Astrocyte (in vitro differentiated cells and primary cell): Measurements from ENCODE around the gene MTARC1. TPM values are rescaled to one million over a fixed set of nuclear protein-coding genes. Genes with fewer than 3 reads are reported as not detected.

ENCODE experiments used
- DNase-seq: peaks from one replicate; pipeline ENCODE4 v3.0.0-alpha.2; 2010; ENCODE audit warnings: low read depth
- FAIRE-seq: peaks from 2 replicates; lab custom pipeline; 2011; peaks lifted over from hg19 to GRCh38; lab: Jason Lieb, UNC
- H2AFZ ChIP-seq: 2 replicates; pipeline ENCODE4 v1.6.0; 2012; ENCODE audit warnings: low read depth, low read length, inconsistent platforms
- H3K27ac ChIP-seq: 2 replicates; pipeline ENCODE4 v1.5.1; 2011; ENCODE audit warnings: low read depth, low read length, inconsistent platforms
- H3K27me3 ChIP-seq: 2 replicates; pipeline ENCODE4 v1.6.0; 2011; ENCODE audit warnings: low read length, inconsistent platforms; ENCODE audit not compliant: insufficient read depth
- H3K36me3 ChIP-seq: 2 replicates; pipeline ENCODE4 v1.5.1; 2011; ENCODE audit warnings: low read length, inconsistent platforms; ENCODE audit not compliant: insufficient read depth
- H3K4me1 ChIP-seq: 2 replicates; pipeline ENCODE4 v1.5.1; 2011; ENCODE audit warnings: low read length, inconsistent platforms; ENCODE audit not compliant: insufficient read depth
- H3K4me2 ChIP-seq: 2 replicates; pipeline ENCODE4 v1.6.0; 2012; ENCODE audit warnings: low read length, inconsistent platforms
- H3K4me3 ChIP-seq: 2 replicates; pipeline ENCODE4 v1.5.1; 2011; ENCODE audit warnings: low read depth, mild to moderate bottlenecking, low read length, inconsistent platforms; ENCODE audit not compliant: insufficient read depth
- H3K79me2 ChIP-seq: 2 replicates; pipeline ENCODE4 v1.6.0; 2012; ENCODE audit warnings: mild to moderate bottlenecking, low read length, inconsistent platforms; ENCODE audit not compliant: insufficient read depth
- H3K9ac ChIP-seq: 2 replicates; pipeline ENCODE4 v1.6.0; 2012; ENCODE audit warnings: mild to moderate bottlenecking, low read length, inconsistent platforms
- H3K9me3 ChIP-seq: 2 replicates; pipeline ENCODE4 v1.5.1; 2012; ENCODE audit warnings: low read depth, mild to moderate bottlenecking, low read length, inconsistent platforms; ENCODE audit not compliant: insufficient read depth
- H4K20me1 ChIP-seq: 2 replicates; pipeline ENCODE4 v1.6.0; 2012; ENCODE audit warnings: low read length, inconsistent platforms; ENCODE audit not compliant: insufficient read depth
- H3K27ac Mint-ChIP-seq: one replicate; pipeline ENCODE4 v1.8.0; 2021; ENCODE audit warnings: mild to moderate bottlenecking, mixed read lengths; ENCODE audit not compliant: unreplicated experiment
- H3K27me3 Mint-ChIP-seq: one replicate; pipeline ENCODE4 v1.8.0; 2021; ENCODE audit warnings: low read depth, mixed read lengths; ENCODE audit not compliant: unreplicated experiment
- H3K36me3 Mint-ChIP-seq: one replicate; pipeline ENCODE4 v1.8.0; 2021; ENCODE audit warnings: low read depth, mixed read lengths; ENCODE audit not compliant: unreplicated experiment
- H3K4me1 Mint-ChIP-seq: one replicate; pipeline ENCODE4 v1.8.0; 2021; ENCODE audit warnings: low read depth, mixed read lengths; ENCODE audit not compliant: unreplicated experiment
- H3K4me3 Mint-ChIP-seq: one replicate; pipeline ENCODE4 v1.8.0; 2021; ENCODE audit warnings: mild to moderate bottlenecking, moderate library complexity, mixed read lengths; ENCODE audit not compliant: unreplicated experiment
- H3K9me3 Mint-ChIP-seq: one replicate; pipeline ENCODE4 v1.8.0; 2021; ENCODE audit warnings: mild to moderate bottlenecking, mixed read lengths; ENCODE audit not compliant: unreplicated experiment
- CTCF ChIP-seq: IDR thresholded peaks from 2 replicates; pipeline ENCODE4 v1.5.1; 2011; ENCODE audit warnings: low read depth, mild to moderate bottlenecking, inconsistent platforms, low read length, moderate library complexity; ENCODE audit not compliant: insufficient read depth
- EZH2 ChIP-seq: IDR thresholded peaks from 2 replicates; pipeline ENCODE4 v1.6.1; 2012; ENCODE audit warnings: mild to moderate bottlenecking, low read length, inconsistent platforms; ENCODE audit not compliant: insufficient read depth
- total RNA-seq: library from RNA; stranded (reverse); gene quantifications from 2 replicates; pipeline ENCODE4 v1.2.1, GENCODE V29; 2021

Gene MTARC1
- total RNA-seq, 1 donor from 2014 or later = 8.5 TPM

DNA sequence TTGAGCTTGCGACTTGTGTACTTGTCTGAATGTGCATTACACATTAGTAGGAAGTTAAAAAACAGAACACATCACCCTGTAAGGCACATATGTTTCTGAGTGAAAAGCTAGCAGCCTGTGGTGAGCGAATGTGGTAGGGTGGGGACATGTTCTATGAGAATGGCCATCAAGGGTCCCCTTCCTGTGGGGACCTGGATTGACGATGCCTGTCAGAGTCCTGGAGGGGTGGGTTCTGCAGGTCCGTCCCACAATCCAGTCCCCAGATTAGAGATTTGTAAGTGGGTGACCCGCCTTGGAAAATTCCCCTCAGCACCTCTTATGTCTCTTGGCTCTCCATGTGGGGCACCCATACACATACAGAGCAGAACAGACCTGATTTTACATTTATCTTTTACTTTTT, 40.0 kb downstream of the MTARC1 start:
- Histone ChIP-seq H3K4me2 (no peak overlapping the region), H3K4me1 (no peaks in the 10 kb centered on the region), H3K27me3 (no peaks in the 10 kb centered on the region), H3K36me3 (no peaks in the 10 kb centered on the region), H4K20me1 (no peaks in the 10 kb centered on the region), H3K79me2 (no peaks in the 10 kb centered on the region), H3K9ac (no peak overlapping the region), H3K9me3 (no peaks in the 10 kb centered on the region), H3K27ac (no peak overlapping the region), H3K4me3 (no peak overlapping the region), H2AFZ (no peak overlapping the region)
- FAIRE-seq (no peak), DNase-seq (no peak)
- no peak for TF ChIP-seq EZH2
- no peak for TF ChIP-seq CTCF
- H3K4me3 Mint-ChIP-seq = no peak overlapping the region
- peaks cover 16% of the 10 kb centered on the region for H3K27me3 Mint-ChIP-seq
- H3K4me1 Mint-ChIP-seq = peaks cover 9% of the 10 kb centered on the region
- H3K9me3 Mint-ChIP-seq = no peaks in the 10 kb centered on the region
- H3K27ac Mint-ChIP-seq = no peak overlapping the region
- no peaks in the 10 kb centered on the region for H3K36me3 Mint-ChIP-seq

DNA sequence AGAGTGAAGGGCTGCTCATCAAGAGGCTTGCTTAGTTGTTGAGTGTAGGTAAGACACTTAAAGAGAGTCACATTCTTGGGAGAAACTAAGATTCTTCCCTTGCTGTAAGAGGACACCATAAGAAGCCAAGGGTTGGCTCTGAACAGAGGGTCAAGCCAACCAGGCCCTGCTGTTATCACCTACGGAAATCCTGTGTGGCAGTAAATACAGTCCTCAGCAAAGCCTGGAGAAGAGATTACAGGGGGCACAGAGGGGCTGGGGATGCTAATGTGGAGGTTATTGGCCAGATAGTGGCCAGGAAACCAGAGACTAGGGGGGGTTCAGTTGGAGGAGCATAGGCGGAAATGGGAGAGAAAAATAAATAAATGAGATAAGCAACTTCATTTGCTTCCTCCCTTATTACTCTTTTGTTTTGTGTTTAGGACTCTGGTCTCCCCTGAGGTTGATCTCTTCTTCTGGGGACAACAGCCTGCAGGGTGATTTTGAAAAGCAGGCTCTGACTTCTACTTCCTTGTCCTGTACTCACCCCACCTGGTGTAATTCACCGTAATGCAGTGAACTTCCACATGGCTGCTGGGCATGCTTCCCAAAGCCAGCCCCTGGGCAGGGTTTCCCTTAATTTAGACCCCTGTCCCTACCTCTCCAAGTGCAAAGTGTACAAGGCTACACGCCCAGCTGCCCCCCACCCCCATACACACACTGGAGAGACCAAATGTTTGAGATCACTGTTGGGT, 40.9 kb downstream of the MTARC1 start:
- Mint-ChIP-seq H3K4me1 (peaks cover 9% of the 10 kb centered on the region), H3K4me3 (no peak overlapping the region), H3K27ac (no peak overlapping the region), H3K27me3 (peaks cover 16% of the 10 kb centered on the region), H3K36me3 (no peaks in the 10 kb centered on the region), H3K9me3 (no peaks in the 10 kb centered on the region)
- FAIRE-seq (no peak), DNase-seq (no peak)
- Histone ChIP-seq H3K4me2 (no peak overlapping the region), H3K27ac (no peak overlapping the region), H2AFZ (no peak overlapping the region), H4K20me1 (no peaks in the 10 kb centered on the region), H3K4me3 (no peak overlapping the region), H3K27me3 (no peaks in the 10 kb centered on the region), H3K4me1 (no peaks in the 10 kb centered on the region), H3K36me3 (no peaks in the 10 kb centered on the region), H3K9ac (no peak overlapping the region), H3K9me3 (no peaks in the 10 kb centered on the region), H3K79me2 (no peaks in the 10 kb centered on the region)
- no peak for TF ChIP-seq CTCF
- TF ChIP-seq EZH2 = no peak

DNA sequence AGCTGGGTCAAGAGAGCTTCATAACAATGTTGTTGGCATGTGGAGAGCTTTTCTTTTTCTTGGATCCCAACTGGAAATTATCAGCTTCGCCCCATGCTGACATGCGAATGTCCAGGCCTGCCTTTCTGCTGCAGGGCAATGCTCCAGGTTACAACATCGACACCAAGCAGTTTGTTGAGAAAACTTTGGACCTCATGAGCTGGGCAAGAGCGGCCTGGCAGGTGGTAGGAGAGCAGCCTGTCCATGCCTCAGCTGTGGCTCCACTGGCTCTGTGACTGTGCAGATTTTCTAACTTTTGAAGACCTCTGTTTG, 41.4 kb downstream of the MTARC1 start:
- H3K36me3 Mint-ChIP-seq = no peaks in the 10 kb centered on the region
- FAIRE-seq = no peak
- H3K4me1 Mint-ChIP-seq = peaks cover 9% of the 10 kb centered on the region

More for the DNA sequence above, 41.4 kb downstream of the MTARC1 start:
- H3K79me2 ChIP-seq = no peaks in the 10 kb centered on the region
- no peaks in the 10 kb centered on the region for H3K36me3 ChIP-seq
- H3K4me3 Mint-ChIP-seq = no peak overlapping the region
- H3K27ac Mint-ChIP-seq = no peak overlapping the region
- H4K20me1 ChIP-seq = no peaks in the 10 kb centered on the region
- no peak overlapping the region for H3K27ac ChIP-seq
- H3K9me3 ChIP-seq = no peaks in the 10 kb centered on the region
- H3K9me3 Mint-ChIP-seq = no peaks in the 10 kb centered on the region
- no peaks in the 10 kb centered on the region for H3K4me1 ChIP-seq
- no peak overlapping the region for H2AFZ ChIP-seq
- H3K4me2 ChIP-seq = no peak overlapping the region
- no peak overlapping the region for H3K4me3 ChIP-seq
- H3K27me3 Mint-ChIP-seq = peaks cover 18% of the 10 kb centered on the region
- no peak for TF ChIP-seq EZH2
- TF ChIP-seq CTCF = no peak
- H3K9ac ChIP-seq = no peak overlapping the region
- H3K27me3 ChIP-seq = no peaks in the 10 kb centered on the region
- no peak for DNase-seq
